Measurements from ENCODE around the gene TOGARAM1. TPM values are rescaled to one million over a fixed set of nuclear protein-coding genes. Genes with fewer than 3 reads are reported as not detected.

TOGARAM1 gene
- polyA plus RNA-seq, 2 donors: 3.0 to 3.1 TPM

- no peaks in the 10 kb centered on the region for H3K9me3 ChIP-seq (ENCODE audit: control insufficient read depth in 2 of 2, insufficient read depth in 1 of 2, low read depth in 1 of 2, low read length in 1 of 2)
- no peak overlapping the region for H3K27ac ChIP-seq (ENCODE audit: low read depth in 2 of 2, low read length in 1 of 2)
- WGBS, 2 donors: 94 to 97% methylated on average over 2 of the region's 2 CpGs
- H3K4me1 ChIP-seq (ENCODE audit: control insufficient read depth in 2 of 2, insufficient read depth in 2 of 2, low read length in 1 of 2): no peaks in the 10 kb centered on the region
- H3K27me3 ChIP-seq (ENCODE audit: control insufficient read depth in 1 of 2, insufficient read depth in 2 of 2, low read length in 2 of 2): no peaks in the 10 kb centered on the region
- no peak overlapping the region for H3K4me3 ChIP-seq (ENCODE audit: low read depth in 1 of 2, low read length in 2 of 2)
- no peaks in the 10 kb centered on the region for H3K36me3 ChIP-seq (ENCODE audit: control insufficient read depth in 2 of 2, insufficient read depth in 2 of 2, low read length in 1 of 2)
Observed at GRCh38 chr14:45057349-45057748, 95.4 kb downstream of the TOGARAM1 start.

GRCh38 chr14:45057881-45058364 is 95.9 kb downstream of the TOGARAM1 start:
- Histone ChIP-seq H3K27me3 (ENCODE audit: control insufficient read depth in 1 of 2, insufficient read depth in 2 of 2, low read length in 2 of 2) (no peaks in the 10 kb centered on the region), H3K36me3 (ENCODE audit: control insufficient read depth in 2 of 2, insufficient read depth in 2 of 2, low read length in 1 of 2) (no peaks in the 10 kb centered on the region), H3K4me1 (ENCODE audit: control insufficient read depth in 2 of 2, insufficient read depth in 2 of 2, low read length in 1 of 2) (no peaks in the 10 kb centered on the region), H3K4me3 (ENCODE audit: low read depth in 1 of 2, low read length in 2 of 2) (no peak overlapping the region), H3K27ac (ENCODE audit: low read depth in 2 of 2, low read length in 1 of 2) (no peak overlapping the region), H3K9me3 (ENCODE audit: control insufficient read depth in 2 of 2, insufficient read depth in 1 of 2, low read depth in 1 of 2, low read length in 1 of 2) (no peaks in the 10 kb centered on the region)

GRCh38 chr14:45060551-45060950 is 98.6 kb downstream of the TOGARAM1 start:
- Histone ChIP-seq H3K27me3 (ENCODE audit: control insufficient read depth in 1 of 2, insufficient read depth in 2 of 2, low read length in 2 of 2) (no peaks in the 10 kb centered on the region), H3K9me3 (ENCODE audit: control insufficient read depth in 2 of 2, insufficient read depth in 1 of 2, low read depth in 1 of 2, low read length in 1 of 2) (no peaks in the 10 kb centered on the region), H3K27ac (ENCODE audit: low read depth in 2 of 2, low read length in 1 of 2) (no peak overlapping the region), H3K4me3 (ENCODE audit: low read depth in 1 of 2, low read length in 2 of 2) (no peak overlapping the region), H3K4me1 (ENCODE audit: control insufficient read depth in 2 of 2, insufficient read depth in 2 of 2, low read length in 1 of 2) (no peaks in the 10 kb centered on the region), H3K36me3 (ENCODE audit: control insufficient read depth in 2 of 2, insufficient read depth in 2 of 2, low read length in 1 of 2) (no peaks in the 10 kb centered on the region)

GRCh38 chr14:45065540-45065939 is 103.5 kb downstream of the TOGARAM1 start:
- Histone ChIP-seq H3K27ac (ENCODE audit: low read depth in 2 of 2, low read length in 1 of 2) (no peak overlapping the region), H3K4me3 (ENCODE audit: low read depth in 1 of 2, low read length in 2 of 2) (no peak overlapping the region), H3K36me3 (ENCODE audit: control insufficient read depth in 2 of 2, insufficient read depth in 2 of 2, low read length in 1 of 2) (no peaks in the 10 kb centered on the region), H3K27me3 (ENCODE audit: control insufficient read depth in 1 of 2, insufficient read depth in 2 of 2, low read length in 2 of 2) (no peaks in the 10 kb centered on the region), H3K9me3 (ENCODE audit: control insufficient read depth in 2 of 2, insufficient read depth in 1 of 2, low read depth in 1 of 2, low read length in 1 of 2) (no peaks in the 10 kb centered on the region), H3K4me1 (ENCODE audit: control insufficient read depth in 2 of 2, insufficient read depth in 2 of 2, low read length in 1 of 2) (no peaks in the 10 kb centered on the region)
- WGBS, 2 donors: 64 to 67% methylated on average over 3 of the region's 3 CpGs

GRCh38 chr14:45065956-45066355 is 104.0 kb downstream of the TOGARAM1 start:
- WGBS, 2 donors: 82 to 88% methylated on average over 2 of the region's 2 CpGs
- H3K36me3 ChIP-seq (ENCODE audit: control insufficient read depth in 2 of 2, insufficient read depth in 2 of 2, low read length in 1 of 2): no peaks in the 10 kb centered on the region
- no peaks in the 10 kb centered on the region for H3K27me3 ChIP-seq (ENCODE audit: control insufficient read depth in 1 of 2, insufficient read depth in 2 of 2, low read length in 2 of 2)
- H3K9me3 ChIP-seq (ENCODE audit: control insufficient read depth in 2 of 2, insufficient read depth in 1 of 2, low read depth in 1 of 2, low read length in 1 of 2): no peaks in the 10 kb centered on the region
- no peaks in the 10 kb centered on the region for H3K4me1 ChIP-seq (ENCODE audit: control insufficient read depth in 2 of 2, insufficient read depth in 2 of 2, low read length in 1 of 2)
- H3K4me3 ChIP-seq (ENCODE audit: low read depth in 1 of 2, low read length in 2 of 2): no peak overlapping the region
- no peak overlapping the region for H3K27ac ChIP-seq (ENCODE audit: low read depth in 2 of 2, low read length in 1 of 2)

- Histone ChIP-seq H3K9me3 (ENCODE audit: control insufficient read depth in 2 of 2, insufficient read depth in 1 of 2, low read depth in 1 of 2, low read length in 1 of 2) (no peaks in the 10 kb centered on the region), H3K27ac (ENCODE audit: low read depth in 2 of 2, low read length in 1 of 2) (no peak overlapping the region), H3K4me3 (ENCODE audit: low read depth in 1 of 2, low read length in 2 of 2) (no peak overlapping the region), H3K4me1 (ENCODE audit: control insufficient read depth in 2 of 2, insufficient read depth in 2 of 2, low read length in 1 of 2) (no peaks in the 10 kb centered on the region), H3K36me3 (ENCODE audit: control insufficient read depth in 2 of 2, insufficient read depth in 2 of 2, low read length in 1 of 2) (no peaks in the 10 kb centered on the region), H3K27me3 (ENCODE audit: control insufficient read depth in 1 of 2, insufficient read depth in 2 of 2, low read length in 2 of 2) (no peaks in the 10 kb centered on the region)
- WGBS, 2 donors: 96% methylated on average over 3 of the region's 3 CpGs
Observed at GRCh38 chr14:45066667-45067066, 104.7 kb downstream of the TOGARAM1 start.

GRCh38 chr14:45068396-45068795 is 106.4 kb downstream of the TOGARAM1 start:
- H3K27ac ChIP-seq (ENCODE audit: low read depth in 2 of 2, low read length in 1 of 2): no peak overlapping the region
- WGBS, 2 donors: 88 to 90% methylated on average over 3 of the region's 3 CpGs
- H3K4me3 ChIP-seq (ENCODE audit: low read depth in 1 of 2, low read length in 2 of 2): no peak overlapping the region

GRCh38 chr14:45070215-45070614 is 108.2 kb downstream of the TOGARAM1 start:
- Histone ChIP-seq H3K4me1 (ENCODE audit: control insufficient read depth in 2 of 2, insufficient read depth in 2 of 2, low read length in 1 of 2) (no peaks in the 10 kb centered on the region), H3K9me3 (ENCODE audit: control insufficient read depth in 2 of 2, insufficient read depth in 1 of 2, low read depth in 1 of 2, low read length in 1 of 2) (no peaks in the 10 kb centered on the region), H3K27ac (ENCODE audit: low read depth in 2 of 2, low read length in 1 of 2) (no peak overlapping the region), H3K4me3 (ENCODE audit: low read depth in 1 of 2, low read length in 2 of 2) (no peak overlapping the region), H3K36me3 (ENCODE audit: control insufficient read depth in 2 of 2, insufficient read depth in 2 of 2, low read length in 1 of 2) (no peaks in the 10 kb centered on the region), H3K27me3 (ENCODE audit: control insufficient read depth in 1 of 2, insufficient read depth in 2 of 2, low read length in 2 of 2) (no peaks in the 10 kb centered on the region)
- 96 to 100% methylated on average over 1 of the region's 1 CpG for WGBS, 2 donors

More at GRCh38 chr14:45068396-45068795, 106.4 kb downstream of the TOGARAM1 start:
- Histone ChIP-seq H3K4me1 (ENCODE audit: control insufficient read depth in 2 of 2, insufficient read depth in 2 of 2, low read length in 1 of 2) (no peaks in the 10 kb centered on the region), H3K36me3 (ENCODE audit: control insufficient read depth in 2 of 2, insufficient read depth in 2 of 2, low read length in 1 of 2) (no peaks in the 10 kb centered on the region), H3K9me3 (ENCODE audit: control insufficient read depth in 2 of 2, insufficient read depth in 1 of 2, low read depth in 1 of 2, low read length in 1 of 2) (no peaks in the 10 kb centered on the region), H3K27me3 (ENCODE audit: control insufficient read depth in 1 of 2, insufficient read depth in 2 of 2, low read length in 2 of 2) (no peaks in the 10 kb centered on the region)

- H3K27me3 ChIP-seq (ENCODE audit: control insufficient read depth in 1 of 2, insufficient read depth in 2 of 2, low read length in 2 of 2): no peaks in the 10 kb centered on the region
- no peak overlapping the region for H3K4me3 ChIP-seq (ENCODE audit: low read depth in 1 of 2, low read length in 2 of 2)
- no peaks in the 10 kb centered on the region for H3K36me3 ChIP-seq (ENCODE audit: control insufficient read depth in 2 of 2, insufficient read depth in 2 of 2, low read length in 1 of 2)
- no peaks in the 10 kb centered on the region for H3K9me3 ChIP-seq (ENCODE audit: control insufficient read depth in 2 of 2, insufficient read depth in 1 of 2, low read depth in 1 of 2, low read length in 1 of 2)
- no peaks in the 10 kb centered on the region for H3K4me1 ChIP-seq (ENCODE audit: control insufficient read depth in 2 of 2, insufficient read depth in 2 of 2, low read length in 1 of 2)
- H3K27ac ChIP-seq (ENCODE audit: low read depth in 2 of 2, low read length in 1 of 2): no peak overlapping the region
- WGBS, 2 donors: 97 to 98% methylated on average over 6 of the region's 6 CpGs
Observed at GRCh38 chr14:45072126-45072525, 110.1 kb downstream of the TOGARAM1 start.

- Histone ChIP-seq H3K4me3 (ENCODE audit: low read depth in 1 of 2, low read length in 2 of 2) (no peak overlapping the region), H3K9me3 (ENCODE audit: control insufficient read depth in 2 of 2, insufficient read depth in 1 of 2, low read depth in 1 of 2, low read length in 1 of 2) (no peaks in the 10 kb centered on the region), H3K27me3 (ENCODE audit: control insufficient read depth in 1 of 2, insufficient read depth in 2 of 2, low read length in 2 of 2) (no peaks in the 10 kb centered on the region), H3K4me1 (ENCODE audit: control insufficient read depth in 2 of 2, insufficient read depth in 2 of 2, low read length in 1 of 2) (no peaks in the 10 kb centered on the region), H3K36me3 (ENCODE audit: control insufficient read depth in 2 of 2, insufficient read depth in 2 of 2, low read length in 1 of 2) (no peaks in the 10 kb centered on the region), H3K27ac (ENCODE audit: low read depth in 2 of 2, low read length in 1 of 2) (no peak overlapping the region)
- 91 to 98% methylated on average over 5 of the region's 5 CpGs for WGBS, 2 donors
Observed at GRCh38 chr14:45073231-45073879, 111.4 kb downstream of the TOGARAM1 start.
